HCT116 (cell line): ENCODE data around the gene USP7. TPM values are rescaled to one million over a fixed set of nuclear protein-coding genes. Genes with fewer than 3 reads are reported as not detected.
"Not testable (repeated sequence)": the region's sequence is repeated elsewhere in the genome, so short reads cannot be mapped to it uniquely, and the experiment has no call there.

ENCODE experiments used
- ATAC-seq: fragments of 200-7000 bp; cut with Tn5 transposase; 2 replicates; pipeline ENCODE4 v1.9.1; 2020; ENCODE audit warnings: mild to moderate bottlenecking, moderate library complexity
- BruUV-seq: library from RNA; stranded (reverse); fragments of 400-500 nt; replicated peaks from 2 replicates; lab custom pipeline; 2021; lab: Mats Ljungman, UMichigan
- CTCF ChIA-PET: fragments of 300-600 bp; sonication (Branson Sonifier 250); formaldehyde crosslinking; loops from one replicate; lab custom pipeline; 2021; ENCODE audit warnings: antibody characterized with exemption; lab: Charles Lee
- POLR2A ChIA-PET: fragments of 300-600, 350-600 bp; sonication (Branson Sonifier 250); formaldehyde crosslinking; loops from one replicate; lab custom pipeline; 2021; ENCODE audit warnings: antibody characterized with exemption; lab: Charles Lee
- RAD21 ChIA-PET, 2 experiments: fragments of 300-600 bp; sonication (Branson Sonifier 250); formaldehyde crosslinking; loops; one replicate each; lab custom pipeline; 2023; ENCODE audit warnings: low total read pairs in 2 of 2; ENCODE audit not compliant: uncharacterized antibody in 2 of 2, unreplicated experiment in 2 of 2, low non-redundant PET in 1 of 2; lab: Charles Lee
- DNase-seq: peaks from one replicate; pipeline ENCODE4 v3.0.0-alpha.2; 2010; ENCODE audit warnings: low read depth, low spot score
- H2AFZ ChIP-seq: fragments of 200-600 bp; shearing (Covaris generic), sonication (generic); 2 replicates; pipeline ENCODE4 v1.6.1; 2017; ENCODE audit warnings: low read depth, mixed run types, mixed read lengths, antibody characterized with exemption, low read length; ENCODE audit not compliant: poor library complexity, severe bottlenecking
- H3K27ac ChIP-seq: 2 replicates; pipeline ENCODE4 v1.5.1; 2012; ENCODE audit warnings: low read depth, low read length
- H3K27me3 ChIP-seq: fragments of 200-600 bp; sonication (generic); 2 replicates; pipeline ENCODE4 v1.6.1; 2016; ENCODE audit warnings: mixed run types, low read length, mixed read lengths; ENCODE audit not compliant: insufficient read depth
- H3K36me3 ChIP-seq, 2 experiments: fragments of 200-500 bp in 1 of 2; fragments of 200-600 bp in 1 of 2; sonication (Bioruptor generic) in 1 of 2; sonication (generic) in 1 of 2; 2 replicates each; pipeline versions ENCODE4 v1.5.1 to v1.6.1; 2014 to 2016; ENCODE audit warnings: low read length in 2 of 2, inconsistent platforms in 1 of 2, mixed read lengths in 1 of 2, mixed run types in 1 of 2; ENCODE audit not compliant: insufficient read depth in 2 of 2, control insufficient read depth in 1 of 2
- H3K4me1 ChIP-seq, 2 experiments: fragments of 200-600 bp in 1 of 2; sonication (generic) in 1 of 2; 2 replicates each; pipeline versions ENCODE4 v1.5.1 to v1.6.1; 2012 to 2017; ENCODE audit warnings: low read length in 2 of 2, inconsistent platforms in 1 of 2, mild to moderate bottlenecking in 1 of 2, mixed read lengths in 1 of 2, mixed run types in 1 of 2, moderate library complexity in 1 of 2; ENCODE audit not compliant: insufficient read depth in 2 of 2, control insufficient read depth in 1 of 2
- H3K4me2 ChIP-seq: fragments of 200-600 bp; sonication (generic); 2 replicates; pipeline ENCODE4 v1.6.1; 2017; ENCODE audit warnings: mixed run types, low read length, mixed read lengths
- H3K4me3 ChIP-seq, 2 experiments: fragments of 200-600 bp in 1 of 2; sonication (generic) in 1 of 2; replicated peaks in 1 of 2; 2 replicates each; pipeline ENCODE4 v1.5.1; 2011 to 2016; ENCODE audit warnings: low read length in 2 of 2, control low read depth in 1 of 2, low read depth in 1 of 2, mild to moderate bottlenecking in 1 of 2, mixed read lengths in 1 of 2, mixed run types in 1 of 2
- H3K79me2 ChIP-seq: fragments of 200-600 bp; sonication (generic); 2 replicates; pipeline ENCODE4 v1.6.1; 2017; ENCODE audit warnings: mild to moderate bottlenecking, mixed run types, low read length, moderate library complexity, mixed read lengths; ENCODE audit not compliant: insufficient read depth
- H3K9ac ChIP-seq: fragments of 200-600 bp; sonication (generic); 2 replicates; pipeline ENCODE4 v1.6.1; 2016; ENCODE audit warnings: low read length, mixed read lengths
- H3K9me2 ChIP-seq: fragments of 200-600 bp; sonication (generic), shearing (Covaris generic); 2 replicates; pipeline ENCODE4 v1.6.1; 2017; ENCODE audit warnings: mixed run types, mild to moderate bottlenecking, moderate library complexity; ENCODE audit not compliant: insufficient read depth
- H3K9me3 ChIP-seq, 2 experiments: fragments of 200-500 bp in 1 of 2; fragments of 200-600 bp in 1 of 2; sonication (Bioruptor generic) in 1 of 2; sonication (generic) in 1 of 2; 2 replicates each; pipeline ENCODE4 v1.6.1; 2014 to 2017; ENCODE audit warnings: low read length in 2 of 2, mixed read lengths in 2 of 2, inconsistent platforms in 1 of 2, low read depth in 1 of 2, mild to moderate bottlenecking in 1 of 2, mixed run types in 1 of 2, moderate library complexity in 1 of 2; ENCODE audit not compliant: control insufficient read depth in 1 of 2, insufficient read depth in 1 of 2
- H4K20me1 ChIP-seq: fragments of 200-600 bp; sonication (generic), shearing (Covaris generic); 2 replicates; pipeline ENCODE4 v1.6.1; 2017; ENCODE audit warnings: mixed run types, mild to moderate bottlenecking, moderate library complexity; ENCODE audit not compliant: insufficient read depth
- CBX3 ChIP-seq: IDR thresholded peaks from 2 replicates; pipeline ENCODE4 v1.6.1; 2012; ENCODE audit warnings: low read depth
- EZH2phosphoT487 ChIP-seq: fragments of 200-600 bp; IDR thresholded peaks from 2 replicates; pipeline ENCODE4 v1.6.1; 2018; ENCODE audit warnings: antibody characterized with exemption, borderline replicate concordance
- TCF7L2 ChIP-seq: IDR thresholded peaks from 2 replicates; pipeline ENCODE4 v1.7.0; 2011; ENCODE audit warnings: borderline replicate concordance, inconsistent platforms; ENCODE audit not compliant: insufficient read depth, insufficient read length; ENCODE audit errors: extremely low read depth
- YY1 ChIP-seq: IDR thresholded peaks from 2 replicates; pipeline ENCODE4 v1.6.1; 2011; ENCODE audit warnings: low read length, low read depth, moderate library complexity, mild to moderate bottlenecking; ENCODE audit not compliant: insufficient replicate concordance; ENCODE audit errors: extremely low read depth
- ZFX ChIP-seq: fragments of 450-650 bp; IDR thresholded peaks from 2 replicates; pipeline ENCODE4 v1.6.1; 2017
- intact Hi-C: fragments of 100-400 bp; cut with micrococcal nuclease; formaldehyde crosslinking; loops from 2 replicates; pipeline ENCODE4 v1.10.0; 2022
- total RNA-seq: library from RNA; stranded (reverse); gene quantifications from one replicate; pipeline ENCODE4 v1.2.1, GENCODE V29; 2021; ENCODE audit not compliant: unreplicated experiment
- TF ChIP-seq, protein P1 (sequence below): IDR thresholded peaks from 2 replicates; pipeline ENCODE4 v1.6.1; 2012; ENCODE audit warnings: low read depth

Gene USP7
- total RNA-seq, 1 experiment from 2014 or later = 154 TPM

GRCh38 chr16:8872071-8872470 lies 91.6 kb downstream of the USP7 start:
- DNase-seq (no peak), ATAC-seq (no peak)
- Histone ChIP-seq H2AFZ (no peak overlapping the region), H3K4me2 (no peak overlapping the region), H3K4me3 (no peak overlapping the region), H4K20me1 (no peaks in the 10 kb centered on the region; the same call in 1 of the 2 replicates), H3K27ac (no peak overlapping the region), H3K9me3 (no peaks in the 10 kb centered on the region), H3K27me3 (no peaks in the 10 kb centered on the region), H3K9ac (no peak overlapping the region), H3K9me2 (no peaks in the 10 kb centered on the region), H3K36me3 (no peaks in the 10 kb centered on the region), H3K79me2 (peaks cover 12% of the 10 kb centered on the region), H3K4me1 (peaks cover 27 to 37% of the 10 kb centered on the region in 2 experiments)
- RAD21 ChIA-PET = no interaction called here
- CTCF ChIA-PET = no interaction called here
- POLR2A ChIA-PET = no interaction called here
- intact Hi-C loops = no loop called here
- TF ChIP-seq YY1 (no peak), EZH2phosphoT487 (no peak), TCF7L2 (no peak), CBX3 (no peak), ZFX (no peak)
- TF ChIP-seq, protein P1, sequence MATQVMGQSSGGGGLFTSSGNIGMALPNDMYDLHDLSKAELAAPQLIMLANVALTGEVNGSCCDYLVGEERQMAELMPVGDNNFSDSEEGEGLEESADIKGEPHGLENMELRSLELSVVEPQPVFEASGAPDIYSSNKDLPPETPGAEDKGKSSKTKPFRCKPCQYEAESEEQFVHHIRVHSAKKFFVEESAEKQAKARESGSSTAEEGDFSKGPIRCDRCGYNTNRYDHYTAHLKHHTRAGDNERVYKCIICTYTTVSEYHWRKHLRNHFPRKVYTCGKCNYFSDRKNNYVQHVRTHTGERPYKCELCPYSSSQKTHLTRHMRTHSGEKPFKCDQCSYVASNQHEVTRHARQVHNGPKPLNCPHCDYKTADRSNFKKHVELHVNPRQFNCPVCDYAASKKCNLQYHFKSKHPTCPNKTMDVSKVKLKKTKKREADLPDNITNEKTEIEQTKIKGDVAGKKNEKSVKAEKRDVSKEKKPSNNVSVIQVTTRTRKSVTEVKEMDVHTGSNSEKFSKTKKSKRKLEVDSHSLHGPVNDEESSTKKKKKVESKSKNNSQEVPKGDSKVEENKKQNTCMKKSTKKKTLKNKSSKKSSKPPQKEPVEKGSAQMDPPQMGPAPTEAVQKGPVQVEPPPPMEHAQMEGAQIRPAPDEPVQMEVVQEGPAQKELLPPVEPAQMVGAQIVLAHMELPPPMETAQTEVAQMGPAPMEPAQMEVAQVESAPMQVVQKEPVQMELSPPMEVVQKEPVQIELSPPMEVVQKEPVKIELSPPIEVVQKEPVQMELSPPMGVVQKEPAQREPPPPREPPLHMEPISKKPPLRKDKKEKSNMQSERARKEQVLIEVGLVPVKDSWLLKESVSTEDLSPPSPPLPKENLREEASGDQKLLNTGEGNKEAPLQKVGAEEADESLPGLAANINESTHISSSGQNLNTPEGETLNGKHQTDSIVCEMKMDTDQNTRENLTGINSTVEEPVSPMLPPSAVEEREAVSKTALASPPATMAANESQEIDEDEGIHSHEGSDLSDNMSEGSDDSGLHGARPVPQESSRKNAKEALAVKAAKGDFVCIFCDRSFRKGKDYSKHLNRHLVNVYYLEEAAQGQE = no peak
- BruUV-seq = no TSS peak

GRCh38 chr16:8869988-8870241 lies 93.8 kb downstream of the USP7 start:
- BruUV-seq, H3K27me3 ChIP-seq, H3K9me2 ChIP-seq, H3K9me3 ChIP-seq, H3K36me3 ChIP-seq, DNase-seq, POLR2A ChIA-PET, H4K20me1 ChIP-seq, H3K4me3 ChIP-seq, RAD21 ChIA-PET, ATAC-seq, H3K9ac ChIP-seq, H2AFZ ChIP-seq, intact Hi-C loops: not testable (repeated sequence)
- Histone ChIP-seq H3K27ac (peak overlapping the region; percentile 55; the same call in 1 of the 2 replicates), H3K4me1 (peaks cover 38 to 55% of the 10 kb centered on the region in 2 experiments), H3K4me2 (peak overlapping the region; percentile 88; the same call in 1 of the 2 replicates), H3K79me2 (peaks cover 34% of the 10 kb centered on the region)
- CTCF ChIA-PET = interaction anchor here (1.0 to 4.0 kb wide), 2 partner anchors 10 to 67 kb away, joined by 3 to 38 read pairs; partner anchors contain the start of gene LITAFD
